Posterior cingulate gyrus (tissue), 11 donors: ENCODE data around the gene PLCL2.
A peak's percentile ranks its signal among the peaks of the same experiment; 100 is the strongest.

Source experiments
- DNase-seq, 10 donors: peaks; one replicate each; pipeline versions ENCODE4 v3.0.0 to v3.0.0-alpha.2; 2020 to 2021; ENCODE audit warnings: mixed read lengths in 3 of 10
- intact Hi-C: fragments of 100-400 bp; cut with DNase I; formaldehyde crosslinking; loops from one replicate; pipeline ENCODE4 v1.15.1; 2023

The PLCL2 gene

DNA sequence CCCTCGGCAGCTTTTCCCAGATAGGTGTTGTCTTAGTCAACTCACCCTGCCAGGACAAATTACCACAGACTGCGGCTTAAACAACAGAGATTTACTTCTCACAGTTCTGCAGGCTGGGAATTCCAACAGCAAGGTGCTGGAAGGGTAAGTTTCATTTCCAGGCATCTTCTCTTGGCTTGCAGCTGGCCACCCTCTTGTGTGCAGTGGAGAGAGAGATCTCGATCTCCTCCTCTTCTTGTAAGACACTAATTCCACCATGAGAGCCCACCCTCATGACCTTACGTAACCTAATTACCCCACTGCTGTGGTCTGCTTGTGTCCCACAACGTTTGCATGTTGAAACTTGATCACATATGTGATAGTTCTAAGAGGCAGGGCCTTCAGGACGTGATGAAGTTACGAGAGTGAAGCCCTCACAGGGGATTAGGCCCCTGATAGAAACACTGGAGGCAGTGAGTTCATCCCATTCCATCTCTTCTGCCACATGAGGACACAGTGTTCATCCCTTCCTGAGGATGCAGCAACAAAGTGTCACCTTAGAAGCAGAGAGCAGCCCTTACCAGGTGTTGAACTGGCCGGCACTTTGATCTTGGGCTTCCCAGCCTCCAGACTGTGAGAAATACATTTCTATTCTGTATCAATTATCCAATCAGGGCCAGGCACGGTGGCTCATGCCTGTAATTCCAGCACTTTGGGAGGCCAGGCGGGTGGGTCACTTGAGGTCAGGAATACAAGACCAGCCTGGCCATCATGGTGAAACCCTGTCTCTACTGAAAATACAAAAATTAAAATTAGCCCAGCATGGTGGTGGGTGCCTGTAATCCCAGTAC, 247.7 kb downstream of the PLCL2 start:
- intact Hi-C loops = no loop called here
- no peak for DNase-seq

DNA sequence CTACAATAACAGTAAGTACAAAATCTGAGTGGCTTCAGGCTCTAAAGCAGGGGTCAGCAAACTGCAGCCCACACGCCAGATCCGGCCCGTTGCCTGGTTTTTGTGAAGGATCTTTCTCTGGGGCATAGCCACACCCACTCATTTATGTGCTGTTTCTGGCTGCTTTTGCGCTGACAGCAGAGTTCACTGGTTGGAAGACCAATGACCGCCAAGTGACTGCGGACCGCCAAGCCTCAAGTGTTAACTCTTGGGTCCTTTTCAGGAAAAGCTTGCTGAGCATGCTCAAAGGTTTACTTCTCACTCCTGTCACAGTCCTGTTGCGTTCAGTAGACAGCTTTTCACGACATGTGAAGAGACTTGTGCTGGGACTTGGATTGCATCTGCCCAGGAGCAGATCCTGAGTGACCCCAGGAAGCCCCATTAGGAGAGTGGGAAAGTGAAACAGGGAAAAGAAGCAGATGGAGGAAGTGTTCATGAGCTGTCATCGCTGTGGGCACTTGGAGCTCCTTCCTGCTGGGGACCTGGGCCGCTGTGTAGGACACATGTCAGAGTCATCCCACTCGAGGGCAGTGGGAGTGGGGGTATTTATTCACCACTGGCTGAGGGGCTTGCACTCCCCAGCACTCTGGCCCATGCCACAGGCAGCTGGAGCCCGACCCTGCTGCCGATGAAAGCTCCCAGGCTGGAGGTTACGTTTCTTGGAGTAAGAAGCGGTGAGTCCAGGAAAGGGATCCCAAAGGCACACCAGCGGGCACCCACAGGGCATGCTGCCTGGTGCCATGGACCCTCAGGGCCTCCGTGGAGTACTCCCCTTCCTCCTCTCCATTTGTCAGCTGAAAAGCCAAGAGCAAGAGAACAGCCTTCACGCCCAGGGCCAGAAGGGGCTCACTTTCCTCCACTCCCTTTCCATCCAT, 249.1 kb downstream of the PLCL2 start:
- intact Hi-C loops = no loop called here
- peak in 1 of 10 donors; percentile 41 for DNase-seq

DNA sequence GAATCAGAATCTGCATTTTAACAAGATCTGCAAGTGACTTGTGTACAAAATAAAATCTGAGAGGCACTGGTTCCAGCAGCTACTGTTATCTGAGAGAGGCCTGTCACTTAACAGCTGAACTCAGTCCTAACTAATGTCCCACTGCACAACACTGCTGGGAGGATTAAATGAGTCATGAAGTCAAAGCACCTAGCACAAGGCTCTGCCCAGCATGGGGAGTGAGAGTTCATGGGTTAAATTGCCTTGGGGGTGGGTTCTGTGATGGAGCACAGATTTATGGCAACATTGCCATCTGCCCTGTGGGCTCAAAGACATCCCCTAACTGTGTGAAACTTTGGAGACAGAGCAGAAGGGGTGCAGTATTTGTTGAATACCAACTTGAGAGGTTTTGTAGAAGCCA, 250.9 kb downstream of the PLCL2 start:
- intact Hi-C loops = no loop called here
- DNase-seq = no peak

DNA sequence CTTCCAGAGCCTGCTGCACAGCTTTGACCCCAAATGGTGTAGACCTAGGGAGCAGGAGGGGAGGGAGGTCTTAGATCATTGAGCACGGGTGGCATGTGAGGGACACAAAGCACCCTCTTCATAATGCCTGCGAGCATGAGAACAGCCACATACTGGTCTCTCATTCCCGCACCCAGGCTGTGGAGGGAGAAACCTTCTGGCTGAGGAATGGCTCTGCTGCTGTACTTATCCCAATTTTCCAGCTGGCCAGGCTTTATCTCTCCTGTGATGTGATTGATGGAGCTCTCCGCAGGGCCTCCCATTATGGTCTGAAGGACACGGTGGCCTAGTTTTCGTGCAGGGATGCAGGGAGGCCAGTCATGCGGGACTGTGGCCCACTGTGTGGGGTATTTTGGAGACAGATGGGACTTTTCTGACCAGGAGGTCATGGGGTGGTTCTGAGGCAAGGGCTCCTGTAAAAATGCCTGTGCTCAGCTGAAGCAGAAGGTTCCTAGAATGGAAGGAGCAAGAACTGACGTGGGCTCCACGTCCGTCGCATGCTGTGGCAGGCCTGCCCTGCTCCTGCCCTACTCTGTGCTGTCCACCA, 251.5 kb downstream of the PLCL2 start:
- peak in 1 of 10 donors; percentile 33 for DNase-seq
- intact Hi-C loops = no loop called here

DNA sequence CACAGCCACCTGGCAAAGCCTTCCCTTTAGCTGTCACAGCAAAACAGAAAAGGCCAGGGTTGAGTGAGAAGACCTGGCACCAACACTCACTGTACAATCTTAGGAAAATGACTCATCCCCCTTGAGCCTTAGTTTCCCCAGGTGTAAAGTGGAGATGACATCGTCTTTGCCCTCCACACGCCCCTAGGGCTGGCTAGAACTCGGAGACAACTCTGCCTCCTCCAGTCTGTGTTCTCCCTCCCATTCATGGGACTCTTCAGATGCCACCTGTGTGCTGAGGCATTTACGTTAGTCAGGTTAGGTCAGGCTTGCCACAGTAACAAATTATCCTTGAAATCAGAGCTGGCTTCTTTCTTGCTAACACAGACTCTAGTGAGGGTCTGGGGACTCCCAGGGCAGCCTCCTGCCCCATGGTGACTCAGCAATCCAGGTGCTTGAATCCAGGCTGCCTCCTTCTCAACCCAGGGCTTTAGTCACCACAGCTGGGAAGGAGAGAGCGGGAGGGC, 252.6 kb downstream of the PLCL2 start:
- intact Hi-C loops = no loop called here

DNA sequence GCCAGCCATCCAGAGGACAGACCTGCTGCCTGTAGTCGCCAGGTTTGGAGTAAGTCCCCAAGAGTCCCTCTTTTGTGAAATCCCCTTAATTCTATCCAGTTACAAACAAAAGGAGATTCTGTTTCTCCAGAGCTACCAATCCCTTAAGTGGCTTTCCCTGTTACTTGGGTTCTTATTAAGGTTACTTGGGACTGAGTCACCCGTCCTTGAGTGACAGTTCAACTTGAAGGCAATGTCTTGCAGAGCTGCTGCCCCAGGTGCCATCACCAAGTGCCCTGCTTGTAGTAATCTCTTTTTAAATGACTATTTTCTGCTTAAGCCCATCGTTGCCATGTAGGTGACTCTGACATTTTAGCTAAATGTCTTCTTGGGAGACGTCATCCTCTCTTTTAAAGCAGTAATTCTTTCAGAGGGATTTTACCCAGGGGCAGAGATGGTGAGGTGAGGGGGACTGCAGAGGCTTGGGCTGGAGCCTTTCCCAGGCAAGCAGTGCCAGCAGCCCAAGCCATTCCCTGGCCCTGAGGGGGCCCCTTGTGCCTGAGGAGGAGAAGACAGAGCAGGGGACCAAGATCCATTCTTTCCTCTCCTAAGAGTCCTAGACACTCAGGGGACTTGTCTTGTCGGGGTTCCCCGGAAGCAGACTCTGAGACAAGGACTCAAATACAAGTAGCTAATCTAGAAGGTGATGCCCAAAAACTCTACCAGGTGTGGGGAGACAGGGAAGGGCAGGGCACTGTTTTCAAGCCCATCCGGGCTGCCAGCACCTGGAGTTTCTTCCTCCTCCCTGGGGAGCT, 253.7 kb downstream of the PLCL2 start:
- intact Hi-C loops = no loop called here
- DNase-seq = no peak

More for the DNA sequence above, 252.6 kb downstream of the PLCL2 start:
- DNase-seq = no peak
